MM.1S (cell line): ENCODE measurements around the gene TBX1.

ENCODE experiments used
- CTCF ChIP-seq: fragments of 300-600 bp; sonication (generic); IDR thresholded peaks from 2 replicates; pipeline ENCODE4 v1.5.1; 2016; ENCODE audit warnings: antibody characterized with exemption, low read length, mixed read lengths
- EZH2 ChIP-seq: fragments of 300-600 bp; sonication (generic); optimal IDR thresholded peaks from 2 replicates; pipeline ENCODE3; 2017; ENCODE audit warnings: low read depth, mild to moderate bottlenecking, antibody characterized with exemption, low read length, mixed read lengths

GRCh38 chr22:19779685-19780268, 19.2 kb downstream of the TBX1 start:
- TF ChIP-seq CTCF (no peak), EZH2 (no peak)
